GM08714 (cell line): ENCODE results near the gene APBB2.
"Not testable (repeated sequence)": the region's sequence is repeated elsewhere in the genome, so short reads cannot be mapped to it uniquely, and the experiment has no call there.

Experiments
- H3K4me3 ChIP-seq: fragments of 200-500 bp; sonication (Bioruptor generic); 2 replicates; pipeline ENCODE4 v1.5.1; 2014; ENCODE audit warnings: mild to moderate bottlenecking, low read length, inconsistent platforms
- ZNF274 ChIP-seq: IDR thresholded peaks from 2 replicates; pipeline ENCODE4 v1.6.1; 2012; ENCODE audit warnings: mild to moderate bottlenecking, low read depth, low read length

Gene APBB2

GRCh38 chr4:40837094-40837870 is 377.1 kb downstream of the APBB2 start:
- H3K4me3 ChIP-seq: no peak overlapping the region
- TF ChIP-seq ZNF274: no peak

- H3K4me3 ChIP-seq: no peak overlapping the region
- TF ChIP-seq ZNF274: no peak
These were observed 381.1 kb downstream of the APBB2 start for GRCh38 chr4:40833212-40833611.

GRCh38 chr4:40832175-40832574 is 382.2 kb downstream of the APBB2 start:
- H3K4me3 ChIP-seq: no peak overlapping the region
- no peak for TF ChIP-seq ZNF274

- no peak overlapping the region for H3K4me3 ChIP-seq
- no peak for TF ChIP-seq ZNF274
These were observed 383.0 kb downstream of the APBB2 start for GRCh38 chr4:40831146-40831907.

GRCh38 chr4:40829586-40829985 is 384.8 kb downstream of the APBB2 start:
- no peak overlapping the region for H3K4me3 ChIP-seq
- TF ChIP-seq ZNF274: no peak

GRCh38 chr4:40828661-40829060 is 385.7 kb downstream of the APBB2 start:
- H3K4me3 ChIP-seq: no peak overlapping the region
- no peak for TF ChIP-seq ZNF274

GRCh38 chr4:40827758-40828157 is 386.6 kb downstream of the APBB2 start:
- TF ChIP-seq ZNF274: no peak
- H3K4me3 ChIP-seq: no peak overlapping the region

- H3K4me3 ChIP-seq: no peak overlapping the region
- TF ChIP-seq ZNF274: no peak
These were observed 387.5 kb downstream of the APBB2 start for GRCh38 chr4:40826821-40827220.

- no peak for TF ChIP-seq ZNF274
- H3K4me3 ChIP-seq: no peak overlapping the region; the same call in 1 of the 2 replicates
These were observed 389.1 kb downstream of the APBB2 start for GRCh38 chr4:40825014-40825838.

- H3K4me3 ChIP-seq: no peak overlapping the region
- TF ChIP-seq ZNF274: no peak
These were observed 391.7 kb downstream of the APBB2 start for GRCh38 chr4:40822420-40823166.

- no peak overlapping the region for H3K4me3 ChIP-seq
- no peak for TF ChIP-seq ZNF274
These were observed 394.2 kb downstream of the APBB2 start for GRCh38 chr4:40820101-40820500.

- not testable (repeated sequence) for H3K4me3 ChIP-seq
These were observed 397.2 kb downstream of the APBB2 start for GRCh38 chr4:40817157-40817556.

- TF ChIP-seq ZNF274: no peak
- H3K4me3 ChIP-seq: no peak overlapping the region
These were observed 401.5 kb downstream of the APBB2 start for GRCh38 chr4:40812856-40813255.

GRCh38 chr4:40812386-40812785 is 402.0 kb downstream of the APBB2 start:
- H3K4me3 ChIP-seq: no peak overlapping the region
- TF ChIP-seq ZNF274: no peak
